GM23338 (cell line): ENCODE data around the gene COL4A2. TPM values are rescaled to one million over a fixed set of nuclear protein-coding genes. Genes with fewer than 3 reads are reported as not detected.

Source experiments
- ATAC-seq: fragments of 200-7000 bp; cut with Tn5 transposase; 3 replicates; pipeline ENCODE4 v1.9.1; 2020
- DNase-seq: peaks from one replicate; pipeline ENCODE4 v3.0.0-alpha.2; 2015; ENCODE audit warnings: low spot score
- H2AFZ ChIP-seq: fragments of 200-600 bp; sonication (generic); 2 replicates; pipeline ENCODE4 v1.8.0; 2016; ENCODE audit warnings: antibody characterized with exemption, mild to moderate bottlenecking, moderate library complexity
- H3F3A ChIP-seq: fragments of 200-600 bp; sonication (generic); replicated peaks from 2 replicates; pipeline ENCODE4 v1.8.0; 2017; ENCODE audit warnings: antibody characterized with exemption, mixed run types, low read depth
- H3K27ac ChIP-seq: fragments of 200-600 bp; sonication (generic); 2 replicates; pipeline ENCODE4 v1.6.1; 2016; ENCODE audit warnings: low read depth
- H3K27me3 ChIP-seq: fragments of 200-600 bp; sonication (generic); 2 replicates; pipeline ENCODE4 v1.8.0; 2016; ENCODE audit warnings: mild to moderate bottlenecking, mixed run types, moderate library complexity; ENCODE audit not compliant: insufficient read depth
- H3K36me3 ChIP-seq: fragments of 200-600 bp; sonication (generic); 2 replicates; pipeline ENCODE4 v1.8.0; 2016; ENCODE audit warnings: mild to moderate bottlenecking; ENCODE audit not compliant: insufficient read depth
- H3K4me1 ChIP-seq: fragments of 200-600 bp; sonication (generic); 2 replicates; pipeline ENCODE4 v1.8.0; 2016; ENCODE audit warnings: mild to moderate bottlenecking, moderate library complexity; ENCODE audit not compliant: insufficient read depth
- H3K4me2 ChIP-seq: fragments of 200-600 bp; sonication (generic); 2 replicates; pipeline ENCODE4 v1.7.1; 2017; ENCODE audit warnings: mixed run types
- H3K4me3 ChIP-seq: fragments of 200-600 bp; sonication (generic); 2 replicates; pipeline ENCODE4 v1.6.1; 2016; ENCODE audit warnings: mixed run types
- H3K79me2 ChIP-seq: fragments of 200-600 bp; sonication (generic); replicated peaks from 2 replicates; pipeline ENCODE4 v1.8.0; 2017; ENCODE audit warnings: mild to moderate bottlenecking; ENCODE audit not compliant: insufficient read depth
- H3K9me2 ChIP-seq: fragments of 200-600 bp; sonication (generic); 2 replicates; pipeline ENCODE4 v1.8.0; 2017; ENCODE audit not compliant: insufficient read depth
- H4K20me1 ChIP-seq: fragments of 200-600 bp; sonication (generic); replicated peaks from 2 replicates; pipeline ENCODE4 v1.8.0; 2017; ENCODE audit warnings: mild to moderate bottlenecking; ENCODE audit not compliant: insufficient read depth
- H3K27ac Mint-ChIP-seq: 2 replicates; pipeline ENCODE4 v1.8.0; 2020; ENCODE audit warnings: inconsistent platforms, mild to moderate bottlenecking, moderate library complexity, mixed read lengths
- H3K27me3 Mint-ChIP-seq: 3 replicates; pipeline ENCODE4 v1.8.0; 2022; ENCODE audit warnings: low read depth, mild to moderate bottlenecking, moderate library complexity, mixed read lengths, inconsistent platforms; ENCODE audit not compliant: insufficient read depth, poor library complexity
- H3K36me3 Mint-ChIP-seq: 3 replicates; pipeline ENCODE4 v1.8.0; 2021; ENCODE audit warnings: low read depth, mild to moderate bottlenecking, inconsistent platforms, moderate library complexity, mixed read lengths
- H3K4me1 Mint-ChIP-seq: 3 replicates; pipeline ENCODE4 v1.8.0; 2020; ENCODE audit warnings: mild to moderate bottlenecking, inconsistent platforms, mixed read lengths
- H3K4me3 Mint-ChIP-seq: 3 replicates; pipeline ENCODE4 v1.8.0; 2021; ENCODE audit warnings: moderate library complexity, mild to moderate bottlenecking, inconsistent platforms, mixed read lengths
- H3K9me3 Mint-ChIP-seq: 3 replicates; pipeline ENCODE4 v1.8.0; 2020; ENCODE audit warnings: moderate library complexity, mild to moderate bottlenecking, inconsistent platforms, mixed read lengths
- EZH2phosphoT487 ChIP-seq: fragments of 200-600 bp; sonication (generic); IDR thresholded peaks from one replicate; pipeline ENCODE4 v1.8.1; 2018; ENCODE audit warnings: antibody characterized with exemption; ENCODE audit not compliant: unreplicated experiment
- POLR2AphosphoS5 ChIP-seq: IDR thresholded peaks from 2 replicates; pipeline ENCODE4 v1.6.1; 2016; ENCODE audit warnings: antibody characterized with exemption, low read depth
- REST ChIP-seq: IDR thresholded peaks from one replicate; pipeline ENCODE4 v1.6.1; 2018; ENCODE audit warnings: antibody characterized with exemption; ENCODE audit not compliant: unreplicated experiment
- ZNF462 ChIP-seq: fragments of 250-450 bp; sonication (Bioruptor Pico); IDR thresholded peaks from 2 replicates; pipeline ENCODE4 v1.5.0; 2020; ENCODE audit warnings: mild to moderate bottlenecking, moderate library complexity
- polyA plus RNA-seq: library from polyadenylated mRNA; unstranded; fragments of >200 nt; fragmentation: Nextera tagmentation; extraction: Ambion mirVana; gene quantifications from 2 replicates; pipeline ENCODE4 v1.2.1, GENCODE V29; 2016
- total RNA-seq: library from RNA; depleted of rRNA; stranded (reverse); fragments of >200 nt; shearing (Covaris generic); gene quantifications from 2 replicates; pipeline ENCODE4 v1.2.3, GENCODE V29; 2014

The COL4A2 gene
- total and polyA plus RNA-seq, 2 experiments from 2014 or later, result 37.4 to 131 TPM

GRCh38 chr13:110348309-110349105, 41.4 kb downstream of the COL4A2 start:
- Mint-ChIP-seq H3K9me3 (no peaks in the 10 kb centered on the region), H3K4me3 (no peak overlapping the region), H3K27ac (no peak overlapping the region), H3K36me3 (no peaks in the 10 kb centered on the region), H3K27me3 (peaks cover 6% of the 10 kb centered on the region), H3K4me1 (peaks cover 18% of the 10 kb centered on the region)
- no peaks in the 10 kb centered on the region for H3F3A ChIP-seq
- H3K27me3 ChIP-seq, result no peaks in the 10 kb centered on the region
- no peaks in the 10 kb centered on the region for H3K36me3 ChIP-seq
- no peak overlapping the region for H3K4me3 ChIP-seq
- peaks cover 6% of the 10 kb centered on the region; the same call in 1 of the 2 replicates for H3K4me1 ChIP-seq
- no peak overlapping the region for H2AFZ ChIP-seq
- H3K9me2 ChIP-seq, result no peaks in the 10 kb centered on the region
- no peak for DNase-seq
- H3K79me2 ChIP-seq, result peaks cover 22% of the 10 kb centered on the region
- TF ChIP-seq ZNF462, result no peak
- no peak for TF ChIP-seq EZH2phosphoT487
- TF ChIP-seq REST, result no peak
- TF ChIP-seq POLR2AphosphoS5, result no peak
- no peak overlapping the region for H3K27ac ChIP-seq
- H4K20me1 ChIP-seq, result peaks cover 3% of the 10 kb centered on the region
- no peak for ATAC-seq
- no peak overlapping the region for H3K4me2 ChIP-seq
